SJCRH30 (cell line): Measurements from ENCODE around the gene GABRR2. TPM values are rescaled to one million over a fixed set of nuclear protein-coding genes. Genes with fewer than 3 reads are reported as not detected.
A peak's percentile ranks its signal among the peaks of the same experiment; 100 is the strongest.

Experiments used
- DNase-seq, 2 experiments: peaks; one replicate each; pipeline ENCODE4 v3.0.0-alpha.2; 2015 to 2020
- H3K27ac ChIP-seq: fragments of 250-450 bp; sonication (Bioruptor Pico); 2 replicates; pipeline ENCODE4 v1.5.1; 2020; ENCODE audit warnings: mild to moderate bottlenecking, moderate library complexity
- H3K27me3 ChIP-seq: fragments of 250-450 bp; sonication (Bioruptor Pico); 2 replicates; pipeline ENCODE4 v1.5.1; 2020; ENCODE audit warnings: mild to moderate bottlenecking, moderate library complexity
- H3K36me3 ChIP-seq: fragments of 250-450 bp; sonication (Bioruptor Pico); 2 replicates; pipeline ENCODE4 v1.5.1; 2020; ENCODE audit warnings: mild to moderate bottlenecking, moderate library complexity
- H3K4me1 ChIP-seq: fragments of 250-450 bp; sonication (Bioruptor Pico); 2 replicates; pipeline ENCODE4 v1.5.1; 2020; ENCODE audit warnings: mild to moderate bottlenecking, moderate library complexity
- H3K4me3 ChIP-seq: fragments of 250-450 bp; sonication (Bioruptor Pico); 2 replicates; pipeline ENCODE4 v1.5.1; 2020; ENCODE audit warnings: mild to moderate bottlenecking, moderate library complexity
- H3K9me3 ChIP-seq: fragments of 250-450 bp; sonication (Bioruptor Pico); replicated peaks from 2 replicates; pipeline ENCODE4 v1.5.1; 2020; ENCODE audit warnings: mild to moderate bottlenecking, moderate library complexity
- total RNA-seq: library from RNA; depleted of rRNA; stranded (reverse); fragments of >200 nt; shearing (Covaris generic); gene quantifications from 2 replicates; pipeline ENCODE4 v1.2.3, GENCODE V29; 2014; rRNA removed

GABRR2 gene
- 0.32 and 0.33 TPM in 2 replicates for total RNA-seq

GRCh38 chr6:89315249-89315885 lies at the start of gene GABRR2:
TSS of gene GABRR2 (minus strand) at chr6:89315299. CDS start at chr6:89315165, 134 bp downstream.
- H3K27me3 ChIP-seq: no peaks in the 10 kb centered on the region
- no peaks in the 10 kb centered on the region for H3K36me3 ChIP-seq
- H3K4me1 ChIP-seq: peaks cover 28% of the 10 kb centered on the region
- peaks cover 9% of the 10 kb centered on the region for H3K9me3 ChIP-seq
- no peak within 1 kb of the TSS for H3K4me3 ChIP-seq
- no peak within 1 kb of the TSS for H3K27ac ChIP-seq
- DNase-seq: no peak

- Histone ChIP-seq H3K4me1 (peaks cover 3% of the 10 kb centered on the region; the same call in 1 of the 2 replicates), H3K4me3 (no peak overlapping the region), H3K27me3 (no peaks in the 10 kb centered on the region), H3K27ac (no peak overlapping the region), H3K9me3 (no peaks in the 10 kb centered on the region), H3K36me3 (peaks cover 12% of the 10 kb centered on the region)
- DNase-seq: no peak
These were observed 49.5 kb upstream of the GABRR2 start for GRCh38 chr6:89364586-89364985.

GRCh38 chr6:89361171-89361570 lies 46.1 kb upstream of the GABRR2 start:
- H3K4me1 ChIP-seq: peaks cover 3% of the 10 kb centered on the region; the same call in 1 of the 2 replicates
- H3K36me3 ChIP-seq: peaks cover 2% of the 10 kb centered on the region; the same call in 1 of the 2 replicates
- H3K4me3 ChIP-seq: no peak overlapping the region
- no peaks in the 10 kb centered on the region for H3K27me3 ChIP-seq
- no peak overlapping the region for H3K27ac ChIP-seq
- DNase-seq: no peak
- no peaks in the 10 kb centered on the region for H3K9me3 ChIP-seq

- Histone ChIP-seq H3K9me3 (no peaks in the 10 kb centered on the region), H3K27ac (no peak overlapping the region), H3K36me3 (peaks cover 2% of the 10 kb centered on the region; the same call in 1 of the 2 replicates), H3K4me1 (peaks cover 3% of the 10 kb centered on the region; the same call in 1 of the 2 replicates), H3K4me3 (no peak overlapping the region), H3K27me3 (no peaks in the 10 kb centered on the region)
- peak in 1 of 2 experiments; percentile 26 for DNase-seq
These were observed 45.4 kb upstream of the GABRR2 start for GRCh38 chr6:89360415-89360999.

GRCh38 chr6:89359561-89359960 lies 44.5 kb upstream of the GABRR2 start:
- Histone ChIP-seq H3K27ac (no peak overlapping the region), H3K27me3 (no peaks in the 10 kb centered on the region), H3K36me3 (no peaks in the 10 kb centered on the region), H3K4me1 (peaks cover 3% of the 10 kb centered on the region; the same call in 1 of the 2 replicates), H3K9me3 (no peaks in the 10 kb centered on the region), H3K4me3 (no peak overlapping the region)
- DNase-seq: no peak

GRCh38 chr6:89357390-89357789 lies 42.3 kb upstream of the GABRR2 start:
- H3K27ac ChIP-seq: no peak overlapping the region
- no peaks in the 10 kb centered on the region for H3K9me3 ChIP-seq
- H3K4me3 ChIP-seq: no peak overlapping the region
- DNase-seq: no peak
- no peaks in the 10 kb centered on the region for H3K36me3 ChIP-seq
- H3K27me3 ChIP-seq: no peaks in the 10 kb centered on the region
- H3K4me1 ChIP-seq: peaks cover 9% of the 10 kb centered on the region

GRCh38 chr6:89356642-89357170 lies 41.6 kb upstream of the GABRR2 start:
- Histone ChIP-seq H3K27ac (no peak overlapping the region), H3K4me1 (peaks cover 9% of the 10 kb centered on the region), H3K4me3 (no peak overlapping the region), H3K36me3 (no peaks in the 10 kb centered on the region), H3K9me3 (no peaks in the 10 kb centered on the region), H3K27me3 (no peaks in the 10 kb centered on the region)
- no peak for DNase-seq

- Histone ChIP-seq H3K4me3 (no peak overlapping the region), H3K9me3 (no peaks in the 10 kb centered on the region), H3K27me3 (no peaks in the 10 kb centered on the region), H3K36me3 (no peaks in the 10 kb centered on the region), H3K27ac (no peak overlapping the region), H3K4me1 (peaks cover 9% of the 10 kb centered on the region)
- no peak for DNase-seq
These were observed 40.6 kb upstream of the GABRR2 start for GRCh38 chr6:89355511-89356194.

GRCh38 chr6:89353702-89354392 lies 38.7 kb upstream of the GABRR2 start:
- H3K4me3 ChIP-seq: no peak overlapping the region
- H3K9me3 ChIP-seq: no peaks in the 10 kb centered on the region
- peak in 1 of 2 experiments; percentile 55 for DNase-seq
- H3K36me3 ChIP-seq: no peaks in the 10 kb centered on the region
- H3K27me3 ChIP-seq: no peaks in the 10 kb centered on the region
- H3K4me1 ChIP-seq: peaks cover 7% of the 10 kb centered on the region
- no peak overlapping the region for H3K27ac ChIP-seq

GRCh38 chr6:89353118-89353556 lies 38.0 kb upstream of the GABRR2 start:
- H3K27me3 ChIP-seq: no peaks in the 10 kb centered on the region
- peak overlapping the region; percentile 92 for H3K4me3 ChIP-seq
- no peak for DNase-seq
- H3K9me3 ChIP-seq: no peaks in the 10 kb centered on the region
- H3K4me1 ChIP-seq: peaks cover 7% of the 10 kb centered on the region
- H3K27ac ChIP-seq: peak overlapping the region; percentile 94
- H3K36me3 ChIP-seq: no peaks in the 10 kb centered on the region

- peak within 1 kb of the TSS; percentile 94 for H3K27ac ChIP-seq
- H3K27me3 ChIP-seq: no peaks in the 10 kb centered on the region
- H3K4me1 ChIP-seq: peaks cover 7% of the 10 kb centered on the region
- H3K36me3 ChIP-seq: no peaks in the 10 kb centered on the region
- peak within 1 kb of the TSS; percentile 92 for H3K4me3 ChIP-seq
- DNase-seq: peak; percentile 85 to 88
- no peaks in the 10 kb centered on the region for H3K9me3 ChIP-seq
These were observed 37.4 kb upstream of the GABRR2 start, which contains the start of gene UBE2J1 for GRCh38 chr6:89352278-89353117. TSS of gene UBE2J1 (minus strand) at chr6:89352722. CDS start at chr6:89352569, 153 bp downstream.

GRCh38 chr6:89351671-89352277 lies 36.7 kb upstream of the GABRR2 start:
- Histone ChIP-seq H3K9me3 (no peaks in the 10 kb centered on the region), H3K4me3 (peak overlapping the region; percentile 92), H3K27ac (peak overlapping the region; percentile 94), H3K36me3 (no peaks in the 10 kb centered on the region), H3K4me1 (peaks cover 7% of the 10 kb centered on the region), H3K27me3 (no peaks in the 10 kb centered on the region)
- DNase-seq: no peak

GRCh38 chr6:89350281-89350966 lies 35.3 kb upstream of the GABRR2 start:
- no peak for DNase-seq
- Histone ChIP-seq H3K9me3 (no peaks in the 10 kb centered on the region), H3K36me3 (no peaks in the 10 kb centered on the region), H3K4me1 (peaks cover 7% of the 10 kb centered on the region), H3K4me3 (no peak overlapping the region), H3K27ac (no peak overlapping the region), H3K27me3 (no peaks in the 10 kb centered on the region)
